DOHH2 (cell line): ENCODE results near the gene SERHL2.
"Not testable (repeated sequence)": the region's sequence is repeated elsewhere in the genome, so short reads cannot be mapped to it uniquely, and the experiment has no call there.

Experiments used
- H3F3A ChIP-seq: fragments of 200-600 bp; sonication (generic), shearing (Covaris generic); 2 replicates; pipeline ENCODE4 v1.6.0; 2016; ENCODE audit warnings: antibody characterized with exemption, mild to moderate bottlenecking; ENCODE audit not compliant: control insufficient read depth, insufficient read depth
- H3K27ac ChIP-seq: fragments of 200-600 bp; sonication (generic); 2 replicates; pipeline ENCODE4 v1.5.1; 2014; ENCODE audit warnings: low read depth, mild to moderate bottlenecking, low read length, moderate library complexity
- H3K27me3 ChIP-seq: fragments of 200-600 bp; sonication (generic); 2 replicates; pipeline ENCODE4 v1.6.1; 2014; ENCODE audit warnings: mild to moderate bottlenecking, low read length, mixed read lengths; ENCODE audit not compliant: control insufficient read depth
- H3K36me3 ChIP-seq: fragments of 200-600 bp; sonication (generic); 2 replicates; pipeline ENCODE4 v1.6.1; 2014; ENCODE audit warnings: mild to moderate bottlenecking, low read length, moderate library complexity, mixed read lengths; ENCODE audit not compliant: control insufficient read depth
- H3K4me1 ChIP-seq: fragments of 200-600 bp; sonication (generic); 2 replicates; pipeline ENCODE4 v1.6.1; 2014; ENCODE audit warnings: mild to moderate bottlenecking, low read length, mixed read lengths; ENCODE audit not compliant: control insufficient read depth
- H3K4me2 ChIP-seq: fragments of 200-600 bp; sonication (generic); 2 replicates; pipeline ENCODE4 v1.6.0; 2014; ENCODE audit warnings: mild to moderate bottlenecking, low read length, moderate library complexity
- H3K4me3 ChIP-seq: fragments of 200-600 bp; sonication (generic); 2 replicates; pipeline ENCODE4 v1.5.1; 2014; ENCODE audit warnings: mild to moderate bottlenecking, low read length, mixed read lengths
- H3K79me2 ChIP-seq: fragments of 200-600 bp; sonication (generic); 2 replicates; pipeline ENCODE4 v1.6.1; 2014; ENCODE audit warnings: mild to moderate bottlenecking, low read length, mixed read lengths; ENCODE audit not compliant: control insufficient read depth
- H3K9me2 ChIP-seq: fragments of 200-600 bp; sonication (generic); replicated peaks from 2 replicates; pipeline ENCODE4 v1.6.1; 2014; ENCODE audit warnings: mild to moderate bottlenecking, low read length, mixed read lengths; ENCODE audit not compliant: control insufficient read depth
- H3K9me3 ChIP-seq: fragments of 200-600 bp; sonication (generic); 2 replicates; pipeline ENCODE4 v1.6.1; 2014; ENCODE audit warnings: antibody characterized with exemption, low read length, mixed read lengths; ENCODE audit not compliant: control insufficient read depth, insufficient read depth
- H4K20me1 ChIP-seq: fragments of 200-600 bp; sonication (generic); 2 replicates; pipeline ENCODE4 v1.6.0; 2014; ENCODE audit warnings: low read depth, mild to moderate bottlenecking, antibody characterized with exemption, low read length, moderate library complexity; ENCODE audit not compliant: control insufficient read depth, insufficient read depth
- CTCF ChIP-seq: fragments of 200-600 bp; sonication (generic); IDR thresholded peaks from one replicate; pipeline ENCODE4 v1.5.1; 2014; ENCODE audit warnings: antibody characterized with exemption, mild to moderate bottlenecking, low read depth, low read length; ENCODE audit not compliant: poor library complexity, severe bottlenecking
- EZH2phosphoT487 ChIP-seq: fragments of 200-600 bp; sonication (generic); IDR thresholded peaks from 2 replicates; pipeline ENCODE4 v1.6.1; 2017; ENCODE audit warnings: borderline replicate concordance, mild to moderate bottlenecking, antibody characterized with exemption, low read length, moderate library complexity, mixed read lengths

SERHL2 gene

GRCh38 chr22:42518638-42519524 is 34.9 kb upstream of the SERHL2 start:
- peak overlapping the region; percentile 77 for H3K4me3 ChIP-seq
- not testable (repeated sequence) for H3K27me3 ChIP-seq, H3F3A ChIP-seq, H3K9me2 ChIP-seq, H3K9me3 ChIP-seq, H4K20me1 ChIP-seq
- peak overlapping the region; percentile 97 for H3K4me2 ChIP-seq
- H3K27ac ChIP-seq = peak overlapping the region; percentile 74
- peaks cover 29% of the 10 kb centered on the region for H3K4me1 ChIP-seq
- peaks cover 49% of the 10 kb centered on the region for H3K36me3 ChIP-seq
- peaks cover 52% of the 10 kb centered on the region for H3K79me2 ChIP-seq

GRCh38 chr22:42519525-42520401 is 34.0 kb upstream of the SERHL2 start, which contains the start of gene RRP7A:
Gene RRP7A, minus strand, starts transcription at chr22:42519796. Its CDS starts 10 bp downstream, at chr22:42519786.
- no peaks in the 10 kb centered on the region for H3K9me3 ChIP-seq
- H3K4me3 ChIP-seq = peak within 1 kb of the TSS; percentile 77
- H3K4me1 ChIP-seq = peaks cover 29% of the 10 kb centered on the region
- H3K27me3 ChIP-seq = no peaks in the 10 kb centered on the region
- H3F3A ChIP-seq = peaks cover 9% of the 10 kb centered on the region
- no peaks in the 10 kb centered on the region for H3K9me2 ChIP-seq
- H4K20me1 ChIP-seq = peaks cover 8% of the 10 kb centered on the region
- peaks cover 41% of the 10 kb centered on the region for H3K36me3 ChIP-seq
- H3K79me2 ChIP-seq = peaks cover 52% of the 10 kb centered on the region
- peak within 1 kb of the TSS; percentile 97 for H3K4me2 ChIP-seq
- peak within 1 kb of the TSS; percentile 74 for H3K27ac ChIP-seq
- no peak for TF ChIP-seq CTCF
- TF ChIP-seq EZH2phosphoT487 = no peak

- Histone ChIP-seq H3K27ac (no peak overlapping the region), H3K9me3 (no peaks in the 10 kb centered on the region)
These were observed 32.6 kb upstream of the SERHL2 start for GRCh38 chr22:42521228-42521546.

More at GRCh38 chr22:42521228-42521546, 32.6 kb upstream of the SERHL2 start:
- peaks cover 29% of the 10 kb centered on the region for H3K36me3 ChIP-seq
- H3K9me2 ChIP-seq = no peaks in the 10 kb centered on the region
- H4K20me1 ChIP-seq = peaks cover 3% of the 10 kb centered on the region
- H3F3A ChIP-seq = peaks cover 4% of the 10 kb centered on the region
- no peak overlapping the region for H3K4me3 ChIP-seq
- no peaks in the 10 kb centered on the region for H3K27me3 ChIP-seq
- H3K4me2 ChIP-seq = no peak overlapping the region
- TF ChIP-seq CTCF = no peak
- TF ChIP-seq EZH2phosphoT487 = no peak
- peaks cover 41% of the 10 kb centered on the region for H3K79me2 ChIP-seq
- peaks cover 24% of the 10 kb centered on the region for H3K4me1 ChIP-seq
